Right ventricle myocardium inferior (tissue), 1 donor: ENCODE results near the gene TACC3. TPM values are rescaled to one million over a fixed set of nuclear protein-coding genes. Genes with fewer than 3 reads are reported as not detected.
A peak's percentile ranks its signal among the peaks of the same experiment; 100 is the strongest.

Source experiments
- ATAC-seq: fragments of 200-7000 bp; cut with Tn5 transposase; one replicate; pipeline ENCODE4 v1.9.1; 2020; ENCODE audit warnings: mild to moderate bottlenecking, moderate library complexity
- DNase-seq: peaks from one replicate; pipeline ENCODE4 v3.0.0; 2021; ENCODE audit errors: missing footprints
- intact Hi-C: fragments of 100-400 bp; cut with DNase I; formaldehyde crosslinking; loops from one replicate; pipeline ENCODE4 v1.11.0; 2022
- total RNA-seq: library from RNA; stranded (reverse); fragmentation: NEBNext Ultra II Directional; extraction: Animal tissue kit (Norgen Biotek cat#: 25700); gene quantifications from one replicate; pipeline ENCODE4 v1.2.1, GENCODE V29; 2021
- donor health status: DM: no; HTN: yes; CAD: no; lungs with severe emphysema.

The TACC3 gene
- total RNA-seq, 1 donor from 2014 or later: 7.0 TPM

GRCh38 chr4:1738410-1738809 is 17.1 kb downstream of the TACC3 start:
- ATAC-seq: no peak

GRCh38 chr4:1739358-1739757 is 18.0 kb downstream of the TACC3 start:
- intact Hi-C loops: no loop called here
- DNase-seq: no peak
- no peak for ATAC-seq

More at GRCh38 chr4:1738410-1738809, 17.1 kb downstream of the TACC3 start:
- DNase-seq: no peak
- intact Hi-C loops: no loop called here

GRCh38 chr4:1740021-1740545 is 18.8 kb downstream of the TACC3 start:
- no peak for DNase-seq
- no peak for ATAC-seq
- intact Hi-C loops: no loop called here

GRCh38 chr4:1741208-1741607 is 19.9 kb downstream of the TACC3 start:
- DNase-seq (no peak), ATAC-seq (no peak)
- intact Hi-C loops: no loop called here

GRCh38 chr4:1743551-1743950 is 22.2 kb downstream of the TACC3 start:
- ATAC-seq: no peak
- intact Hi-C loops: no loop called here
- DNase-seq: no peak

GRCh38 chr4:1743975-1744374 is 22.7 kb downstream of the TACC3 start:
- ATAC-seq (no peak), DNase-seq (no peak)
- intact Hi-C loops: no loop called here

- ATAC-seq (no peak), DNase-seq (no peak)
- intact Hi-C loops: no loop called here
These were observed 23.2 kb downstream of the TACC3 start for GRCh38 chr4:1744552-1744951.

GRCh38 chr4:1745165-1745564 is 23.8 kb downstream of the TACC3 start:
- intact Hi-C loops: no loop called here
- DNase-seq: no peak
- ATAC-seq: no peak

GRCh38 chr4:1745697-1746096 is 24.4 kb downstream of the TACC3 start:
- ATAC-seq: no peak
- DNase-seq: no peak
- intact Hi-C loops: loop anchor here (1.0 to 2.0 kb wide), 2 partner anchors 65 to 153 kb away; no protein-coding TSS in a partner anchor

- intact Hi-C loops: loop anchor here (1.0 to 2.0 kb wide), 2 partner anchors 64 to 153 kb away; no protein-coding TSS in a partner anchor
- ATAC-seq (peak; percentile 72), DNase-seq (peak; percentile 83)
These were observed 25.0 kb downstream of the TACC3 start for GRCh38 chr4:1746265-1746691.

GRCh38 chr4:1746919-1747602 is 25.7 kb downstream of the TACC3 start:
- no peak for ATAC-seq
- intact Hi-C loops: loop anchor here (1.0 to 2.0 kb wide), 2 partner anchors 63 to 152 kb away; no protein-coding TSS in a partner anchor
- no peak for DNase-seq

- intact Hi-C loops: loop anchor here (2.0 kb wide), 1 partner anchor 151 kb away; no protein-coding TSS in a partner anchor
- ATAC-seq (no peak), DNase-seq (no peak)
These were observed 26.3 kb downstream of the TACC3 start for GRCh38 chr4:1747603-1747967.

GRCh38 chr4:1748465-1748995 is 27.2 kb downstream of the TACC3 start:
- ATAC-seq (no peak), DNase-seq (peak; percentile 83)
- intact Hi-C loops: no loop called here

- ATAC-seq: no peak
- intact Hi-C loops: no loop called here
- no peak for DNase-seq
These were observed 28.0 kb downstream of the TACC3 start for GRCh38 chr4:1749370-1749769.

- intact Hi-C loops: no loop called here
- DNase-seq (no peak), ATAC-seq (no peak)
These were observed 28.5 kb downstream of the TACC3 start for GRCh38 chr4:1749826-1750225.

- intact Hi-C loops: no loop called here
- no peak for ATAC-seq
- DNase-seq: no peak
These were observed 29.2 kb downstream of the TACC3 start for GRCh38 chr4:1750381-1751154.

GRCh38 chr4:1751155-1751918 is 30.0 kb downstream of the TACC3 start:
- DNase-seq (no peak), ATAC-seq (no peak)
- intact Hi-C loops: no loop called here

GRCh38 chr4:1751919-1752283 is 30.6 kb downstream of the TACC3 start:
- no peak for ATAC-seq
- no peak for DNase-seq
- intact Hi-C loops: no loop called here
